GM23248 (cell line): Measurements from ENCODE around the gene CTH.

Source experiments
- EZH2 ChIP-seq: fragments of 200-600 bp; sonication (generic); IDR thresholded peaks from 2 replicates; pipeline ENCODE4 v1.6.1; 2018; ENCODE audit warnings: antibody characterized with exemption, mild to moderate bottlenecking; ENCODE audit not compliant: insufficient read depth, poor library complexity, severe bottlenecking
- EZH2phosphoT487 ChIP-seq: fragments of 200-600 bp; sonication (generic); IDR thresholded peaks from 2 replicates; pipeline ENCODE4 v1.6.1; 2018; ENCODE audit warnings: antibody characterized with exemption, moderate library complexity, mild to moderate bottlenecking, low read depth; ENCODE audit not compliant: insufficient read depth

DNA sequence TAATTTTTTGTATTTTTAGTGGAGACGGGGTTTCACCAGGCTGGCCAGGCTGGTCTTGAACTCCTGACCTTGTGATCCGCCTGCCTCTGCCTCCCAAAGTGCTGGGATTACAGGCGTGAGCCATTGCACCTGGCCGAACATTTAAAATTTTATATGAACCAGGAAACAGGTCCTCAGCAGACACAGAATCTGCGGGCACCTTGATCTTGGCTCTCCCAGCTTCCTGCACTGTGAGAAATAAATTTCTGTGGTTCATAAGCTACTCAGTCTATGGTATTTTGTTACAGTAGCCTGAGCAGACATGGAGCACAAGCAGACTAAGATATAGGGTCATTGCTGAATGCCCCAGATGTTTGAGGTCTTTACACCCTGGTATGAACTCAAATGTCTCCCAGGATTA is 23.6 kb upstream of the CTH start:
- TF ChIP-seq EZH2phosphoT487 (no peak), EZH2 (no peak)
